ENCODE data around the gene SHE. TPM values are rescaled to one million over a fixed set of nuclear protein-coding genes. Genes with fewer than 3 reads are reported as not detected.

Gene SHE
- total RNA-seq, 6 experiments from 2014 or later: 4.0 to 5.6 (median 4.7) TPM

DNA sequence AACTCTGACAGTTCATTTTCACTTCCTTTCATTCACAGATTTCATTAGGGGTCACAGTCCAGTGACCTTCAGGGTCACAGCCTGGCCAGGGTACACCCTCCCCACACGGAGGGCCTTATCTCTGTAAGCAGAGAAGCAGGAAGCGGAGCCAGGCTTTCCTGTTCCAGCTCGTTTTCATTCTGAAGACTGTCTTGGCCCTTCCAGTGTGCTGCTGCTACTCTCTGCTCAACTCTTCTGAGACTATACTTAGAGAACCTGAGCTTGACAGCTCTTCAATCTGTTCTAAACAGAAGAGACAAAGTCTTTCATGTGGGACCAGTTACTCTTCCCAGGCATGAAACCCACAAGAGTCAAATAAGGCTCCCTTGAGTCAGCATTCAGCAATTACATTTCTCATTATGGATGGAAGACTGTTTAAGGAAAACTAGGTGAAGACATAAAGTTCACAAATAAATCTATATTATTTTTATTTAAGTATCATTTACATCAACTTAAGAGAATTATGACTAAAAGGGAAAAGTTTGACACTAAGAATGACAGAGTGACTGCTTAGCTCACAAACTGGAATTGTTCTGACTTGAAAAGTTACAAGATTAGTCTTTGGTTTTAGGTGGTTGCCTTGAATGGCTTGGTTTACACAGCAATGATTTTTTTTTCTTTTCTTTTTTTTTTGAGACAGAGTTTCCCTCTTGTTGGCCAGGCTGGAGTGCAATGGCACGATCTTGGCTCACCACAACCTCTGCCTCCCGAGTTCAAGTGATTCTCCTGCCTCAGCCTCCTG lies 5.0 kb downstream of the SHE start:
- peaks cover 0 to 41% (median 2%) of the 10 kb centered on the region in 4 donors for H3K4me1 ChIP-seq
- H3K9me3 ChIP-seq: no peaks in the 10 kb centered on the region
- no peak overlapping the region for H3K4me3 ChIP-seq
- 22% methylated on average over 5 of the region's 5 CpGs for WGBS (ENCODE audit: insufficient coverage, low coverage, low lambda C conversion rate, missing lambda C conversion rate)
- DNase-seq: peak; percentile 79 to 88 (median 86)
- intact Hi-C loops (cut with DNase I): no loop called here
- no peaks in the 10 kb centered on the region for H3K27me3 ChIP-seq
- peak; percentile 90 to 95 (median 93) for ATAC-seq
- no peaks in the 10 kb centered on the region for H3K36me3 ChIP-seq
- peak overlapping the region; percentile 12 to 55 (median 50) for H3K27ac ChIP-seq
- TF ChIP-seq POLR2A (IDR thresholded peaks at IDR 0.05): no peak
- TF ChIP-seq, protein P1, sequence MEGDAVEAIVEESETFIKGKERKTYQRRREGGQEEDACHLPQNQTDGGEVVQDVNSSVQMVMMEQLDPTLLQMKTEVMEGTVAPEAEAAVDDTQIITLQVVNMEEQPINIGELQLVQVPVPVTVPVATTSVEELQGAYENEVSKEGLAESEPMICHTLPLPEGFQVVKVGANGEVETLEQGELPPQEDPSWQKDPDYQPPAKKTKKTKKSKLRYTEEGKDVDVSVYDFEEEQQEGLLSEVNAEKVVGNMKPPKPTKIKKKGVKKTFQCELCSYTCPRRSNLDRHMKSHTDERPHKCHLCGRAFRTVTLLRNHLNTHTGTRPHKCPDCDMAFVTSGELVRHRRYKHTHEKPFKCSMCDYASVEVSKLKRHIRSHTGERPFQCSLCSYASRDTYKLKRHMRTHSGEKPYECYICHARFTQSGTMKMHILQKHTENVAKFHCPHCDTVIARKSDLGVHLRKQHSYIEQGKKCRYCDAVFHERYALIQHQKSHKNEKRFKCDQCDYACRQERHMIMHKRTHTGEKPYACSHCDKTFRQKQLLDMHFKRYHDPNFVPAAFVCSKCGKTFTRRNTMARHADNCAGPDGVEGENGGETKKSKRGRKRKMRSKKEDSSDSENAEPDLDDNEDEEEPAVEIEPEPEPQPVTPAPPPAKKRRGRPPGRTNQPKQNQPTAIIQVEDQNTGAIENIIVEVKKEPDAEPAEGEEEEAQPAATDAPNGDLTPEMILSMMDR (IDR thresholded peaks at IDR 0.05): no peak

- H3K4me1 ChIP-seq: peaks cover 0 to 33% (median 2%) of the 10 kb centered on the region in 4 donors
- TF ChIP-seq, protein P1 (IDR thresholded peaks at IDR 0.05): no peak
- TF ChIP-seq POLR2A (IDR thresholded peaks at IDR 0.05): no peak
- no peaks in the 10 kb centered on the region for H3K9me3 ChIP-seq
- H3K36me3 ChIP-seq: no peaks in the 10 kb centered on the region
- ATAC-seq (no peak), DNase-seq (no peak)
- 47% methylated on average over 5 of the region's 5 CpGs for WGBS (ENCODE audit: insufficient coverage, low coverage, low lambda C conversion rate, missing lambda C conversion rate)
- H3K27me3 ChIP-seq: no peaks in the 10 kb centered on the region
- H3K27ac ChIP-seq: peak overlapping the region in 2 of 3 donors; percentile 12 to 55
- intact Hi-C loops (cut with DNase I): no loop called here
- H3K4me3 ChIP-seq: no peak overlapping the region
These were observed 5.8 kb downstream of the SHE start for GRCh38 chr1:154496383-154496782.

GRCh38 chr1:154495496-154496273 lies 6.5 kb downstream of the SHE start:
- no peak for DNase-seq
- Histone ChIP-seq H3K9me3 (no peaks in the 10 kb centered on the region), H3K27me3 (no peaks in the 10 kb centered on the region), H3K36me3 (no peaks in the 10 kb centered on the region), H3K4me1 (peaks cover 0 to 29% (median 2%) of the 10 kb centered on the region in 4 donors), H3K27ac (peak overlapping the region in 1 of 3 donors; percentile 12), H3K4me3 (no peak overlapping the region)
- WGBS (ENCODE audit: insufficient coverage, low coverage, low lambda C conversion rate, missing lambda C conversion rate): 58% methylated on average over 8 of the region's 8 CpGs
- no peak for ATAC-seq
- no peak for TF ChIP-seq POLR2A (IDR thresholded peaks at IDR 0.05)
- TF ChIP-seq, protein P1 (IDR thresholded peaks at IDR 0.05): no peak
- intact Hi-C loops (cut with DNase I): no loop called here

DNA sequence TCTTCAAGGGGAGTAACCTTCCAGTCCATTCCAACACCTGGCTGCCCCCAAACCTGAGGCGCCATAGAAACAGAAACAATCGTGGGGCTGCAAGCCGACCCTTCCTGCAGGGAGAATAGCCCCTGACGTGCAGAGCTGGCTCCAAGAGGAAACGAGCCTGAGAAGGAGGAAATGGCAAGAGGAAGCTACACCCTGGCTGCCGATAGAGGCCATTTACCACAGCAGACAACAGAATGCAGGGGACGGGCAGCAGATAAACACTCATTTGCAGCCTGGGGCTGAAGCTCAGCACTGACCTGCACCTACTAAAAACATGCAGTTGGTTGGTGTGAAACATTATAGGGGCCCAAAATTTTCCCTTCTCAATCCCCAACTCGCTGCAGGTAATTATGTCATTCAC lies 8.9 kb downstream of the SHE start:
- ATAC-seq (peak; percentile 53 to 61 (median 58)), DNase-seq (peak; percentile 36 to 61 (median 59))
- Histone ChIP-seq H3K9me3 (no peaks in the 10 kb centered on the region), H3K27ac (peak overlapping the region in 1 of 3 donors; percentile 5), H3K4me1 (peaks cover 0 to 29% (median 2%) of the 10 kb centered on the region in 4 donors), H3K36me3 (no peaks in the 10 kb centered on the region), H3K4me3 (no peak overlapping the region), H3K27me3 (no peaks in the 10 kb centered on the region)
- no peak for TF ChIP-seq POLR2A (IDR thresholded peaks at IDR 0.05)
- TF ChIP-seq, protein P1 (IDR thresholded peaks at IDR 0.05): no peak
- WGBS (ENCODE audit: insufficient coverage, low coverage, low lambda C conversion rate, missing lambda C conversion rate): 60% methylated on average over 8 of the region's 8 CpGs
- intact Hi-C loops (cut with DNase I): no loop called here

All from right lobe of liver (tissue), 6 donors.